ENCODE results near the gene RCSD1. TPM values are rescaled to one million over a fixed set of nuclear protein-coding genes. Genes with fewer than 3 reads are reported as not detected.

Gene RCSD1
- total RNA-seq, 4 donors from 2014 or later, result 2.4 to 8.7 (median 4.4) TPM

- H3K4me3 ChIP-seq (ENCODE audit: low read depth, poor library complexity, severe bottlenecking), result no peak overlapping the region
- intact Hi-C loops (cut with DNase I; ENCODE audit: low total_unique reads), result no loop called here
- DNase-seq (ENCODE audit: low spot score in 2 of 2), result no peak
- 90% methylated on average over 10 of the region's 10 CpGs for WGBS, 2 donors
- TF ChIP-seq CTCF (IDR thresholded peaks at IDR 0.05) (no peak), POLR2A (IDR thresholded peaks at IDR 0.05) (no peak)
These were observed 77.2 kb downstream of the RCSD1 start for GRCh38 chr1:167706931-167707877.

- no peak for DNase-seq (ENCODE audit: low spot score in 2 of 2)
- no peak for TF ChIP-seq POLR2A (IDR thresholded peaks at IDR 0.05)
- TF ChIP-seq CTCF (IDR thresholded peaks at IDR 0.05), result no peak
- intact Hi-C loops (cut with DNase I; ENCODE audit: low total_unique reads), result no loop called here
These were observed 77.9 kb downstream of the RCSD1 start for GRCh38 chr1:167707942-167708341.

GRCh38 chr1:167708940-167709389, 78.9 kb downstream of the RCSD1 start:
- no peak for DNase-seq (ENCODE audit: low spot score in 2 of 2)
- no peak overlapping the region for H3K4me3 ChIP-seq (ENCODE audit: low read depth, poor library complexity, severe bottlenecking)
- TF ChIP-seq POLR2A (IDR thresholded peaks at IDR 0.05), result no peak
- TF ChIP-seq CTCF (IDR thresholded peaks at IDR 0.05), result no peak
- WGBS, 2 donors, result 67 to 75% methylated on average over 3 of the region's 3 CpGs
- intact Hi-C loops (cut with DNase I; ENCODE audit: low total_unique reads), result no loop called here

More at GRCh38 chr1:167707942-167708341, 77.9 kb downstream of the RCSD1 start:
- WGBS, 2 donors, result 74 to 79% methylated on average over 4 of the region's 4 CpGs
- no peak overlapping the region for H3K4me3 ChIP-seq (ENCODE audit: low read depth, poor library complexity, severe bottlenecking)

DNA sequence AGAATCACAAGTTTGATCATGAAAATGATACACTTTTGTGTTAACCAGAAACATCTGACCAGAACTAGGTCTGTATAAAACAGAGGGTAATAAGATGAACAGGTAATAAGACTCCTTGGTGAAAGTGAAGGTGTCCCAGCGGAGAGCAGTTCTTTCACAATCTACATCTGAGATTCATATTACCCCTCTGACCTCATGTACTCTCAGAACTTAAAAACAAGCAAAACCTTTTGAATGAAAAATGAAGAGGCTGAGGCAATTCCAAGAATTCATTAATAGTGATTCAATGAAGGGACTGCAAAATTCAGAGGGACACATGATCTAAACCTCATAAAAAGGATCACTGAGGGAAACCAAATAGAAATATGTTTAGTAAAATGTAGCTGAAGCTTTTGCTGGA, 80.8 kb downstream of the RCSD1 start:
- TF ChIP-seq POLR2A (IDR thresholded peaks at IDR 0.05), result no peak
- no peak for TF ChIP-seq CTCF (IDR thresholded peaks at IDR 0.05)
- H3K4me3 ChIP-seq (ENCODE audit: low read depth, poor library complexity, severe bottlenecking), result no peak overlapping the region
- no peak for DNase-seq (ENCODE audit: low spot score in 2 of 2)
- intact Hi-C loops (cut with DNase I; ENCODE audit: low total_unique reads), result no loop called here
- WGBS, 2 donors, result 70 to 74% methylated on average over 1 of the region's 1 CpG

DNA sequence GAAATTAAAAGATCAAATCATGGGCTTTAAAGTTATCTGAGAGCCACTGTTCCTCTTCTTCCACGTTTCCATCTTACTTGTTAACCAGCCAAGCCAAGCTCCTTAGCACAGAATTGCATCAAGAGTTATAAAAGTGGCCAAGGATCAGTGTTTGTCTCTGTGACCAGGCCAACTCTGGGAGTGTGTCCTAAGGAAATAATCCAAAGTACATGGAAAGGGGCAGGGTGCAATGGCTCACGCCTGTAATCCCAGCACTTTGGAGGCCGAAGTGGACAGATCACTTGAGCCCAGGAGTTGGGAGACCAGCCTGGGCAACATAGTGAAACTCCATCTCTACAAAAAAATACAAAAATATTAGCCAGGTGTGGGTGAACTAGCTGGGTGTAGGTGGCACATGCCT, 81.8 kb downstream of the RCSD1 start:
- TF ChIP-seq POLR2A (IDR thresholded peaks at IDR 0.05) (no peak), CTCF (IDR thresholded peaks at IDR 0.05) (no peak)
- no peak for DNase-seq (ENCODE audit: low spot score in 2 of 2)
- 54 to 68% methylated on average over 3 of the region's 3 CpGs for WGBS, 2 donors
- H3K4me3 ChIP-seq (ENCODE audit: low read depth, poor library complexity, severe bottlenecking), result no peak overlapping the region
- intact Hi-C loops (cut with DNase I; ENCODE audit: low total_unique reads), result no loop called here

Data from lower leg skin (tissue), 4 donors.